ENCODE results near the gene PERCC1.
A peak's percentile ranks its signal among the peaks of the same experiment; 100 is the strongest.

Gene PERCC1

DNA sequence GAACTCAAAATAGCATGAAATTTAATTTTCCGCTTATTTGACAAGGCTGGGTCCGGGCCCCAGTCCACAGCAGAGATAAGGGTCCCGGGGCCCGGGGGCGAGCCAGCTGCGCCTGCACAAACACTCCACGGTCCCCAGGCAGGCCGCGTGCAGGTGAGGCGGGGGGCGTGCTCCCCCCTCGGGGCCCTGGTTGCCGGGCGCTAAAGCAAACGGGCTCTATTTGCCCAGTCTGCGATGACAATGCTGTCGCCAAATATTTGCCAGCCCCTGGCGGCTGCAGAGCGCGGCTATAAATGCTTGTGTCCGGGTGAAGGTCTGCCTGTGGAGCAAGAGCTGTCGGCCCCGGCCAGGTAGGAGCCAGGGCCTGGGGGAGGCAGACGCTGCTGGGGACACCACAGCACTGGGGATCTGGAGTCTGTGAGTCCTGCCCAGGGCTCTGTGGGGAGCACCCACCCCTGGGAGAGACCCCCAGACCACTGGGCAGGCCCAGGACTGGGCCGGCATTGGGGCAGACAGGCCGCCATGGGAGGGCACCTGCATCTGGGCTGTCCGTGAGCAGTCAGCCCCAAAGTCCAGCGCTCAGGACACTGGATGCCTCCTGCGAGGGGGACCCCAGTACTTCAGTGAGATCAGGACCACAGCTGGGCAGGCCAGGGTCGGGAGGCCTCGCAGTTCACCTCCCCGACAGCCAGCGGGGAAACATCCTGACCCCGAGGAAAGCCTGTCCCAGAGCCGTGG is at the start of gene PERCC1:
Gene PERCC1, plus strand, starts transcription at position 320 of the 738 bp plus-strand sequence. CDS start 1,516 bp downstream, outside the sequence.
- no peak for DNase-seq

DNA sequence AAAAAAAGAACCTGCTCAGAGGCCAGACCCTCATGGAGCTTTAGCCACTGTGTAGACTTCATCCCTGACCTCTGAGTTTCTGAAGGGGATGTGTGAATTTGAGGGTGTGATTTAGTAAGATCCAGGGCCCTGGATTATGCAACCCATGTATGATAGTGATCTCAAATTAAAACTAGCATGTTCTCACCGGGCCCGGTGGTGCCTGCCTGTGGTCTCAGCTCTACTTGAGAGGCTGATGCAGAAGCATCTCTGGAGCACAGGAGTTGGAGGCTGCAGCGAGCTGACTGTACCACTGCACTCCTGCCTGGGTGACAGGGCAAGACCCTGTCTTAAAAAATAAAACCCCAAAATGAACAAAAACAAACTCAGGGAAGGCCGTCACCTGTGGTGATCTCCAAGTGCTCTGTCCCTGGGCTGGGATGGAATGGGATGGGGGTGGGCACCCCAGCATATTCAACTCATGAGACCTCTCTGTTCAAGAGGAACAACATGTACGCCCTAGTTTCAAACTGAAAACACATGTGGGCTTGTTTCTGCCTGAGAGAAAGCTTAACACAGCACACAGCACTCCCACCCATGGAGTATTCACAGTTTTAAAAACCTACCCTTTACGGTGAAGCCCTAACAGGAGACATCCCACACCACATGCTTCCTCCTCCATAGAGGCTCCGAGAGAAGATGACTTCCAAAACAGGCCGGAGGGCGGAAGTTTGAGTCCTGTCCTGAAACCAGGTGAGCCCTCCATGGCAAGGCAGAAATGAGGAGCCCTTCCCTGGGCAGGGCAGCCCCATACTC is 49.1 kb upstream of the PERCC1 start:
- DNase-seq, result no peak

DNA sequence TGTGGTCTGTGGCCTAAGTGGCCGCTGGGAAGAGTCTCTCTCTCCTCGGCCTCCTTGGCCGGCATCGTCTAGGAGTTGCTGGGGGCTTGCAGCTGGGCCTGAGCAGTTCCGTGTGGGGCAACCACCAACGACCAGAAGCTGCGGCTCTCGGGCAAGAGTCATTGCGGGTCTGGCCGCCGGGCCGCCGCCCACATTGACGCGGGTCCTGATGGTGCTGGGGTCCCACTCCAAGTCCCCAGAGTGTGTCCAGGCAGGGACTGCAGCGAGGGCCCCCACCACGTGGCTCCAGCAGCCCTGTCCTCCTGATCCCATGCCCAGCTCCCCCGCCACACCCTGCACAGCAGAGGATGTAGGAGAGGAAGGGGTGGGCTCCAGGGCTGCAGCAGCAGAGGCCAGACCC is 47.3 kb upstream of the PERCC1 start:
- DNase-seq, result no peak

DNA sequence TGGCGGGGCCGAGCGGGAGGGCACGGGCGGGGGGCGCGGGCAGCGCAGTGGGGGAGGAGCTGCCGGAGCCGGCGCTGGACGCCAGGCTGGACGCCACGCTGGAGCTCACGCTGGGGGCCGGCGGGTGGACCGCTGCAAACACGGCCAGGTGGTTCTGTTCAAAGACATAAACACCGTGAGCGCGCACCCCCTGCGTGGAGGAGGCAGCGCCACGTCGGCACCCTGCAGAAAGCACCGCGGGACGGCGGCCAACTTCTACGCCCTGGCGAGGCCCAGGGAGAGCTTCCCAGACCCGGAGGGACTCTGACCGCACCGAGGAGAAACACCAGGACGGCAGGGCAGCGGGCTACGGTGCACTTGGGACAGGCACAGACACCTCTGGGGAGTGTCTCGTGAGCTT is 45.6 kb upstream of the PERCC1 start:
- DNase-seq, result no peak

DNA sequence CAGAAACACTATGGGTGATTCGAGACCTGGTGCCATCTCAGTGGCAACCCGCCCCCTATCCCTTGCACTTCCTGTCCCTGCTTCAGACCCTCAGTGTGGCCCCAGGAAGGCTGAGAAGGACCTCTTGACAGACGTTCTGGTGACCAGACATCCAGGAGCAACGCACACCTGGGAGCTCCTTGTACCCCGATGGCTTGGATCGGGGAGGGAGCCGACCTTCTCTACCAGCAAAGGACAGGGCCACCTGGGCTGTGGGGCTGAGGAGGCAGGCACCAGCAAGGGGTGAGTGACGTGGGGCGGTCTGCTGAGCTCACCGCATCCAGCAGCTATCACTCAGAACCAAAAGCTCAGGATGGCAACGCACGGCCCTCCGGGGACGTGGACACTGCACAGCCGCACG is 43.5 kb upstream of the PERCC1 start:
- DNase-seq, result no peak

DNA sequence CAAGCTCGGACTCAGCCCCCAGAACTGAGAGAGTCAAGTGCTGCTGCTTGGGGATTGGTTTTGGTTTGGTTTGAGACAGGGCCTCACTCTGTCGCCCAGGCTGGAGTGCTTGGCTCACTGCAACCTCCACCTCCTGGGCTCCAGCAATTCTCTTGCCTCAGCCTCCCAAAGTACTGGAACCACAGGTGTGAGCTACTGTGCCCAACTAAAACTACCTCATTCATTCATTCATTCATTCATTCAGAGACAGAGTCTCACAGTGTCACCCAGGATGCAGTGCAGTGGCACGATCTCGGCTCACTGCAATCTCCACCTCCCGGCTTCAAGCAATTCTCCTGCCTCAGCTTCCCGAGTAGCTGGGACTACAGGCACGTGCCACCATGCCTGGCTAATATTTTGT is 41.1 kb upstream of the PERCC1 start:
- DNase-seq, result no peak

DNA sequence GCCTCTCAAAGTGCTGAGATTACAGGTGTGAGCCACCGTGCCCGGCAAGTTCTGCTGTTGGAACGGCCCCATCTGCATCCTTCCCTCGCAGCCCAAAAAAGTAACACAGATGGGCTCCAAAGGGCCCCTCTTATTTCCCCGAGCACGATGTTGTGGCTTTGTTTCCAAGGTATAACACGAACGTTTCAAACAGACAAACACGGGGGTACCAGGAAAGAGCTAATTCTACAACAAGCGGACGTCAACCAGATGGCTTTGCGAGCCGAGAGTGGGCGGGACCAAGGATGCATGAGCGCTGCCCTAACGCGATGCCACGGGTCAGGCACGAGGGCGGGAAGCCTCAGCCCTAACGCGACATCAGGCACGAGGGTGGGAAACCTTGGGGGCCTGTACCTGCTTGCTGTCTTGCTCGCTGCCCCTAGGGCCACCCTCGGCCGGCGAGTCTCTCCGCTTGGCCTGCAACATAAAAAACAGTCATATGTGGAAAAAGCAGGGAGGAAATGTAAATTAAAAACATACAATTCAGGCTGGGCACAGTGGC is 40.6 kb upstream of the PERCC1 start:
- no peak for DNase-seq

DNA sequence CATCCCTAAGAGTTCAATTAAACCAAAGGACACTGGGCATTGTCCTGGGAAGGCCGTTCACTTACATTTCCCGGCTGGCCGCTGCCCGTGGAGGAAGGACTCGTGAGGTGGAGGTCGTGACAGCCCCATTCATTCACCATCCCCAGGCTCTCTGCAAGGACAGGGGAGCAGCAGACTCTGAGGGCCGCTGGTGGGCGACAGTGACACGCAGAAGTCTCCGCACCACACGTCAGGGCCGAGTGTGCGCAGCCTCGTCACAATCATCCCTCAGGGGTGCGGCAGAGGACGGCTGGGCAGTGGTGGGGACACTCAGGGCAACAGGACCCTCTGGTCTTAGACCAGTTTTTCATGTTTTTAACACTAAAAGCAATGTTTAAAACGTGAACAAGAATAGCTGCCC is 38.1 kb upstream of the PERCC1 start:
- DNase-seq, result no peak

DNA sequence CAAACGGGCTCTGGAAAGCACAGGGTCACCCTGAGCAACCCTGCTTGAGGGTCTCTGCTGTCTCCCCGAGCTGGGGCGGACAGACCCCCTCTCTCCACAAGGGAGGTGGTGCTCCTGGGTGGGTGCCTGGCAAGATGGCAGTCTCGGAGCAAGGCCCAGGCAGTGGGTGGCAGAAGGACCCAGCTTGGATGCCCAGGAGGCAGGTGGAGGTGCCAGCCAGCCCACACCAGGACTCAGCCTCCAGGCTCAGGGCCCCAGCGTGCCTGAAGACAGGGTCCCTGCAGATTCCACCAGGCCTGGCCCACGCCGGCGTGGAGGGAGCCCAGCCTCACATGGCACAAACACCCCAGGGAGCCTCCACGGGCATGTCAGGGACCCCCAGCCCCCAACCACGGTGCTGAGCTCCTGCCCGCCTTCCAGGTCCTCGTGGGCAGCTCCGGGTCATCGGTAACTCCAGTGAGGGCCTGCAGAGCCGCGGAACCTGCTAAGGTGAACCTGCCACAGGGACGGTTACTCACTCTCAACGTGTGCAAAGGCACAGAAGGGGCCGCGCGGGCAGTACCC is 37.2 kb upstream of the PERCC1 start:
- DNase-seq, result no peak

DNA sequence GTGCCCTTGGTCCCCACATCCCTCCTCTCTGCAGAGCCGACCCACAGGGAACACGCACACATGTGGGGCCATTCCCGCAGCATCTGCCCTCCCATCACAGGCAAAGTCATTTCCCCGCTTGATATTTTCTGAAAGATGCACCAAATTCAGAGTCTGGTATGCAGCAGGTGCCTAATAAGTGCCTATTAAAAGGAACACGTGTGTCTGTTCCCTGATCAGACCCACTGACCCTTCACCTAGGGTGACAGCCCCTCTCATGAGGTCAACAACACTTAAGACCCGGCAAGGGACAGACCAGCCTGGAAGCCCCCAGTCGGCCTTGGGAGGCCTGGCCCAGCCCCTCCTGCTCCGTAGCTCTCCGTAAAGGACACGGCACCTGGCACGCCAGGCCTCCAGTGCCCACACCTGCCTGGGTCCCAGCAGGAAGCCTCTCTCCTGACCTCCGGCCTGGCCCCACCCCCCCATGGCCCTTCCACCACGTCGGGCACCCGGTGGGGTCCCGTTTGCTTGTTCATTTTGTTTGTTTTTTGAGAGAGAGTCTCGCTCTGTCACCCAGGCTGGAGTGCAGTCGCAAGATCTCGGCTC is 36.4 kb upstream of the PERCC1 start:
- no peak for DNase-seq

DNA sequence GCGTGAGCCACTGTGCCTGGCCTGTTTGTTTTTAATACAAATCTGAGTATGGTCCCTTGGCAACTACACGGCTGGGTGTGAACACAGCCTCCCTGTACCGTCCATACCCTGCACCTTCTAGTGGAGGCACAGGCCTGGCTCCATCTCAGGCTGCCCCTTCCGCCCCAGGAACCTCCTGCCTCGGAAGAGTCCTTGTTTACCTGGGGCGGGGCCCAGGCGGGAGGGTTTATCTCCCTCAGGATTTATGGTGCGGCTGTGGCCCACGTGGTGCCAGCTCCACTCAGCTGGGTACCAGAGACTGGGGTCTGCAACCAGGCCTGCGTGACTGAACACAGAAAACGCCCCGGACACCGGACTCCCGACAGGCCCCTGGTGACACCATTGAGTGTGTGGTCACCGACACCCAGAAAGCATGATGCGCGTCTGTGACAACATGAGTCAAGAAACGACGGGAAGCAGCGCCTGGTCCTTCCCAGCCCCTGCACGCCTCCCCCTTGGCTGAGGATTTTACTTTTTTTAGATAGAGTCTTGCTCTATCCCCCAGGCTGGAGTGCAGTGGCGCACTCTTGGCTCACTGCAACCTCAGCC is 35.3 kb upstream of the PERCC1 start:
- no peak for DNase-seq

DNA sequence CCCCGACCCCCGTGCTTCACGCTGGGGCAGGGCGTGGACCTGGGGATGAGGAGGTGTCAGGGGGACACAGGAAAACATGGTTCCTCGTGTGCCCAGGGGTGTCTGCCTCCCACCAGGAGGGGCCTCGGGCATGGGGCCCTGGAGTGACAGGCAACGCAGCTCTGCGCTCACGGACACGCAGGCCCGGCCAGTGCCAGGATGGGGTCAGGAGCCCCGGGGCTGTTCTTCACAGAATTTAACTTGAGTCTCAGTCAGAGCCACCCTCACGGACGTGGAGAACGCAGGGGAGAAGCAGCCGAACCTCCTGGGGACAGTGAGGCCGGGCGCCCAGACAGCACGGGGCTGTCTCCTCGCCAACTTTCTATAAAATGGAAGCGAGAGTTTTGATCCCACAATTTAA is 33.1 kb upstream of the PERCC1 start:
- DNase-seq, result no peak

DNA sequence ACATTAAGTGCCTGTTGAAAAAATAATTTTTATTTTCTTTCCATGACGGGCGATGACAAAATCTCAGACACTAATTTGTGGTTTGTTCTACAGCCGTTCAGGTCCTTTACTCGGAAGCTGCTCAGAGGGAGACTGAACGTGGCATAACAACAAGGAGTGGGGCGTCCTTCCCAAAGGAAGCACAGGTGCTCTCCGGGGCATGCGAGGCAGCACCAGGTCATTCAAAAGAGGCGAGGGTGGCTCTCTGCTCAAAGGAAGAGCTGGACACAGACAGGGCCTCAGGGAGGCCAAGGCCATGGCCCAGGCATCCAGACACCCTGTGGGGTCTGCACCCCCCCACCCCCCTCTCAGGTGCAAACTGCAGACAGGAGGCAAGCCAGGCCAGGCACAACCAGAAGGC is 32.5 kb upstream of the PERCC1 start:
- no peak for DNase-seq

DNA sequence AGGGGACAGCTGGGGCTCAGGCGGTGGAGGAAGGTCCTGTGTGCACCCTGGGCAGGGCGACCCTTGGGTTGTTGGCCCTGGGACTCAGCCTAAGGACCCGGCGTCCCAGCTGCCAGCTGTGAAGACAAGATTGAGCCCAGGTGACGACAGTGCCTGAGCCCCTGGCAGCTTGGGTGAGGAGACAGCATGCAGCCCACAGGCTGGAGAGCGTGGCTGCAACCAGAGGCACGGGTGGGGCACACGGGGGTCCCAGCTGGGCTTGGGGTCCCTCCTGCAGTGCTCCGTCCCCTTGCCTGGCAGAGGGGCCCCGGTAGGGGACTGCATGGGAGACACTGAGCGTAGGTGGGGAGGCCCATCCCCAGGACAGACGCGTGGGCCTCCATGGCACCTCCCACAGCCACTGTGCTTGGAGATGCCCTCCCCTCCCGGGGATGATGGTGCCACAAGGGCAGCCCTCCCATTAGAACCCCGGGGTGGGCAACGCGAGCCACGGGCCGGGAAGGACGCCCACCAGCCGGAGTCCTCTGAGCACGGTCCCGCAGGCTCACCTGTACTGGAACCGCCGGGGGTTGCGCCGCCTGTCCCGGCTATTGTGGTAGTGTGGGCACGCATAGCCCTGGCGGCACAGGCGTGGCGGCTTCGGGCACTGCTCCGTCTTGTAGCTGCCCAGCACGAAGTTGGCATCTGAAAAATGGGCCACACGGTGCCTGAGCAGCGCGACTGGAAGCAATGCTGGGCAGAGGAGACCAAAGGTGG is 31.9 kb upstream of the PERCC1 start:
- no peak for DNase-seq

DNA sequence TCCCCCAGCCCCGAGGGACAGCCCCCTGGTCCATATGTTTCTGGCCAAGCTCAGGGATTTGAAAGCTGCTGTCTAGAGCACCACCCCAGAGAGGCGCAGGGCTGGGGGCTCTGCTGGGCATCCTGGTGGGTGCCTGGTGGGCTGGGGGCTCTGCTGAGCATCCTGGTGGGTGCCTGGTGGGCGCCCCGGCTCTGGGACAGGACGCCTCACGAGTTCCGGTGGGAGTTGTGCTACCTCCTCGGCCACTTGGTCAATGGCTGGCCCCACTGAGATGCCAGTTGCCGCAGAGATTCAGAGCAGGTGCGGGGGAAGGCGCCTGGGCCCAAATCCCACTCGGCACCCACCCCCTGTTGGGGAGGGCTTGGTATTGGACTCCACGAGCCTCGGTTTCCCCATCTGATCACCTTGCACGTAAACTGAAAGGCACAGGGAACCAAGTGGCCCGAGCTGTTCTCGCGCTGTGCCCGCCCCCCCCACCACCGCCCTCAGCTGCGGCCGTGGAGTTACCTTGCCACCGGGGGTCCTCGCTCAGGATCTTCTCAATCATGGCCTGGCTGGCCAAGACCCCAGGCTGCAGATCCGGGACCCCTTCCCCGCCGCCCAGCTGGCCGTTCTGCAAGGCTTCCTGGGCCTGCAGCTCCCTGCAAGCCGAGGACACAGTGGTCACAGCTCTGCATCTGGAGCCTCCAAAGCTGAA is 29.7 kb upstream of the PERCC1 start:
- DNase-seq, result no peak

DNA sequence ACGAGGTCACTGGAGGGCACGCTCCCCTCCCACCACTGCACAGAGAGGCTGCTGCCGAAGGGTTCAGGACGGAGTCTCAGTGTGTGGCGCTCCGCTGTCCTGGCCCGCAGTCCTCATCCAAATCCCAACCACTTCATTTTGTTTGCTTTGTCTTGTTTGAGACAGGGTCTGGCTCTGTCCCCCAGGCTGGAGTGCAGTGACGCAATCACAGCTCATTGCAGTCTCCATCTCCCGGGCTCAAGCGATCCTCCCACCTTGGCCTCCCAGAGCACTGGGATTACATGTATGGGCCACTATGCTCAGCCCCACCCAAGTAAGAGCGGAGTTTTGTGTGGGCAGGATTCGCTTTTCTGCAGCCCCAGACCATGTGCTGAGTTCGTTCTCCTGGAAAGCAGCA is 29.1 kb upstream of the PERCC1 start:
- DNase-seq, result no peak

DNA sequence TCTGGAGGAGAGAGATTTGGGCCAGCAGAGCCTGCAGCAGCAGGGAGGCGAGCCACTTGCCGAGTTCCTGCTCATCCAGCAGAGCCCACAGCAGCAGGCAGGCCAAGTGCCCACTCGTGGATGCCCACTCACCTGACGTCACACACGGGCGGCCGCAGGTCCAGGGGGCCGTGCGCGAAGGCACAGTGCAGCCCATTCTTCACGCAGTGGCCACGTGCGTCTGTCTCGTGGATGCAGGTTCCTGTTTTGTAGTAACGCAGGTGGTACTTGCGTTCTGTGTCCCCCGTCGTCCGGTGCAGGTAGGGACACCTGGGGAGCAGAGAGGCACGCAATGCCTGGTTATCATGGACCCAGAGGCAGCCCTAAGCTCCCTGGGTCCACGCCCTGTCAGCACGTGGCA is 27.8 kb upstream of the PERCC1 start:
- no peak for DNase-seq

DNA sequence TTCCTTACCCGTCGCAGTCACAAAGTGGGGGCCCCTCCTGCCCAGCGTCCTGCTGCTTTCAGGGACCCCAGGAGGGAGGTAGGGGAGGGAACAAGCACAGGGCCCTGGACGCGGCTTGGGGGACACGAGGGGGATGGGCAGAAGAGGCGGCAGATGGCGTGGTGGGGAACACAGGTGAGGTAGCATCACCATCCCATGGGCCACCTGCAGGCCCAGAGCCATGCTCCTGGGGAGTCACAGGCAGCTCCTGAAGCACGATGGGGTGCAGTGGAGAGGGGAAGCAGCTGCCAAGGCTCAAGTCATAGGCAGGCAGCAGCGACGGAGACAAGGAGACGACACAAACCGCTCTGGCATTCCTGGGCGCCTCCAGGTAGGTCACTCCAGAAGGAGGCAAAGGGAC is 27.1 kb upstream of the PERCC1 start:
- no peak for DNase-seq

DNA sequence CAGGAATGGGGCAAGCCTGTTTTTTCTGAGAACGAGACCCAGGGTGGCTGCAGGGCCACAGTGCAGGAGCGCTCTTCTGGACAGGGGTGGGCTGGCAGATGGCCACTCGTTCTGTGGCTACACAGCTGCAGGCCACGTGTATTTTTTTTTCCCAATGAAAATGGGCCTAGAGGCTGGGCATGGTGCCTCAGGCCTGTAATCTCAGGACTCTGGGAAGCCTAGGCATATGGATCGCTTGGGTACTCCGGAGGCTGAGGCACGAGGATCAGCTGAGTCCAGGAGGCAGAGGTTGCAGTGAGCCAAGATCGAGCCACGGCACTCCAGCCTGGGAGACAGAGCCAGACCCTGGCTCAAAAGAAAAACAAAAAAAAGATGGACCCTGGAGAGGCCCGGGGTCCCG is 23.1 kb upstream of the PERCC1 start:
- no peak for DNase-seq

DNA sequence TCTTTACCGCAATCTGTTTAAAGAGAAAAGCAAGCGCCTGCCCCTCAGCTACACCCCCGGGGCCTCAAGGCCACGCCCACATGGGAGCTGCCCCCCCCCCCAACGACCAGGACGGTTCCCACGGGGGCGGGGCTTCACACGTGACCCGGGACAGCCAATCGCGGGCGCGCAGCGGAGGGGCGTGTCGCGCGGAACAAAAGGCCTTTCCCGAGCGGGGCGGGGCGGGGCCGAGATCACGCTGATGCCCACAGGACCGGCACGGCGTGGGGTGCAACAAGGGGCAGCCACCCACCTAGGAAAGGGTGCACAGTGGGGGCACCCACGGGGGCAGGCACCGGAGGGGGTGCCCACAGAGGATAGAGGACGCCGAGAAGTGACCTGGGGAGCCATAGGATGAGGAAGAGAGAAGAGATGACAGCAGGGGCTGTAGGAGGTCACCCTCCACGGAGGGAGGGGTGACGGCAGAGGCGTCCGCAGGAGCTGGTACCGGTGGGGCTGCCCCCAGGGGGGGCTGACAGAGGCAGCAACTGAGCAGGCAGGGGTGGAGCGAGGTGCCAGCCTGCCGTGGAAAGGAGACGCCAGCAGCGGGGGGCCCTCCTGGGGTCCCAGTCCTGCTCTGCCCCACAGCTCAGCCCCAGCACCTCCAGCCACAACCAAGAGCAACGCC is 22.6 kb upstream of the PERCC1 start:
- DNase-seq, result peak; percentile 52

DNA sequence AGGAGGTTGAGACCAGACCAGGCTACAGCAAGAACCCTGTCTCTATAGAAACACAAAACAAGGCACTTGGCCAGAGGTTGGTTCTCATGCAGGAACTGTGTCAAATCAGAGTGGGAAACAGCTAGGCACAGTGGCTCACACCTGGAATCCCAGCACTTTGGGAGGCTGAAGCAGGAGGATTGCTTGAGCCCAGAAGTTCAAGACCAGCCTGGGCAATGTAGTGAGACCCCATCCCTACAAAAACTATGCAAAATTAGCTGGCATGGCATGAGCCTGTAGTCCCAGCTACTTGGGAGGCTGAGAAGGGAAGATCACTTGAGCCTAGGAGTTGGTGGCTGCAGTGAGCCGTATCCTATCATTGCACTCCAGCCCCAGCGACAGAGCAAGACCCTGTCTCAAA is 18.0 kb upstream of the PERCC1 start:
- DNase-seq, result no peak

Data from NCI-H1417 treated with DMSO at 0.1 percent for 48 hours (cell line).